HG02759 (cell line): ENCODE data around the gene CFAP68.
"Not testable (repeated sequence)": the region's sequence is repeated elsewhere in the genome, so short reads cannot be mapped to it uniquely, and the experiment has no call there.

ENCODE experiments used
- ATAC-seq: cut with Tn5 transposase; IDR thresholded peaks from one replicate; pipeline ENCODE4 v1.9.1; 2021; ENCODE audit warnings: mild to moderate bottlenecking, moderate library complexity; ENCODE audit not compliant: unreplicated experiment

The CFAP68 gene

DNA sequence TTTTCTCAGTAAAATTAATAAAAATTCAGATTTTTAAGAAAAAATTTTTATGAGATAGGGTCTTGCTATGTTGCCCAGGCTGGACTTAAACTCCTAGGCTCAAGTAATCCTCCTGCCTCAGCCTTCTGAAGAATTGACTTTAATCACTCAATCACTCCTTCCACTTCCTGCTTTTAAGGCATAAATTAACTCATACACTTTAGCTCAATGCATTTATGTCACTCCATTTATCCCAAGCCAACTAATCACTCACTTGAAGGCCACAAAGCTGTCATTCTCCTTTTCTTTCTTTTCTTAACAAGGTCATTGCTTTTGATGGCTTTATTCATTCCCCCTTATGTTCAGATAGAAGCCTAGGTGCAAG lies 8.8 kb upstream of the CFAP68 start:
- peak; percentile 9 for ATAC-seq

DNA sequence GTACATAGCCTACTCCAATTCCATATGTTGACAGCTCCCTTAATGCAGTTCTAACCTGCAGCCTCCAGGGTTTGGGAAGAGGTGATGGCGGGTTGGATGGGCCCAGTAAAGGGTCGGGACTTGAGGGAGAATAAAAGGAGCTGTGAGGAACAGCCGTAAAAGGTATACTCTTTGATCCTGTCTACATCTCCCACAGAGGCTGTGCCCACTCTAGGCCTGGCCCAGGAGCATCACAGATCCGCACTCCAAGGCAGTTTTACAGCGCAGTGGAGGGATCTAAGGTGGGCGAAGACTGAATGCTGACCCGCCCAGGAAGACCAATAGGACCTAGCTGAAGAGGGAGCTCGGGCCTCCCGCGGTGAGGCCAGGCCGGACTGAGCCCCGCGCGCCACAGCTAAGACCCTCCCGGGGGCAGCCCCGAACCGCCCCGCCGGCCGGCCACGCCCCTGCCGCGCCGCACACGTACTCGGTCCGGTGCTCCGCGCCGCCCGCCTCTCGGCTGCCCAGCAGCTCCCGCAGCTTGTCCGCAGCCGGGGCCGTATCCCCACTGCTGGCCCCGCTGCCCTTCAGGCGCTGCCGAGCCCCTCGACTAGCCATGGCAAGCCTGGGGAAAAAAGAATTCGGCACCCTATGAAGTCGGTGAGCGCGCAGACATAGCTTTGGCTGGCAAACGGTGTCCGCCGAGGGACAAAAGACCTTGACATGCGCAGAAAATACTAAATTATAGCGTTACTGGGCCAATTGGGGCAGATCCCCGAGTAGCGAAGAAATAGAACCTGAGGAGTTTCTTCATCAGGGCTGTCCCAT lies 8.3 kb upstream of the CFAP68 start, which contains the start of gene ALG9:
Gene ALG9, minus strand, starts transcription at position 696 of the 807 bp plus-strand sequence. Its CDS starts 99 bp downstream, at position 597.
- peak; percentile 94 for ATAC-seq

DNA sequence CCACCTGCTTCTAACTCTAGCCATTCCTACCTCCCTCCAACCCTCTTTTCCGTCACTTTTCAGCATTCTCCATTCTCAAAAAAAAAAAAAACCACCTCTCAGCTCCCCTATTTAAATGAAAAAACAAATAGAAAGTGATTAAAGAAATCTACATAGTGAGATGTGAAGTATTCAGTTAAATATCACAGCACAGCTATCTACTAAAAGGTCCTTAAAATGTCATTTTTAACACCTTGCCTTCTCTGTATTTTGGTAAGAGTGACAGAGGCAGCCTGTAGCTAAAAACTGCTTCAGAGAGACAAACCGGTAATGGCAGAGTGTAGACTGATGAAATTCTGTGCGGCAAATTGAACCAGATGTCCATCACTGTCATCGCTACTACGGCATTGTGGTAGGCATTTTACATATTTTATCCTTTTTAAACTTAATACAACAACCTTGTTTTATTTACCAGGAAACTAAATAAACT lies 7.6 kb upstream of the CFAP68 start:
- no peak for ATAC-seq

DNA sequence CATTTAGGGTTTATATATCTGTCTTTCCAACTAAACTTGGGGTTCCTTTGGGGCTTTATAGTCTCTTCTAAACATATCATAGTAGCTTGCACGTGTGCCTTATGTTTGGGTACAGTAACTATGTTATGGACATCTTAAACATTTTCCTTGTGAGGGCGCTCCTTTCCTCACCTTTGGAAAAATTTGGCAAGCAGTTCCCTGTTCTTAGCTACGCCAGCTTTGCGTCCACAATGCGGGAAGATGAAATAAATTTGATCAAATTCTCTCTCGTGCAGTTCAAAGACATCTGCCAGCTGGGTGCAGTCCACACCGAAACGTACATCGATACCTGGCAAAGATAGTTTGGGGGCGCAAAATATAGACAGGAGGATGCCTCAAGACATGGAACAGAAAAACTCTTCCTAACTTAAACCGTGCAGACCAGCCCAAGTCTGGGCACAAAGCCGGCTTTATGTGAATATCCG lies 924 bp upstream of the CFAP68 start:
- peak; percentile 16 for ATAC-seq

DNA sequence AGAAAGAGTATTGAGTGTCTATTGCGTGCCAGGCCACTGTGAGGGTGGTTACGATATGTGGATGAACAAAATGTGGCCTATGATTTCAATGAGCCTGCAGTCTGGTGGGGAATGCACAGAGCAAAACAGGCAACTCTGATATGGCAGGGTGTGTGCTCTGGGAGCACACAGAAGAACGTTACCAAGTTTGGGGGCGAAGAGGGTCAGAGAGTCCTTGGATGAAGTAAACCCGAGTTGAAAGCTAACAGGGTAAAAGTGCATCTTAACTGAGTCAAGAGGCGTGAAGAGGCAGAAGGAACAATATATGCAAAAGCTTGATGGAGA lies 258 bp downstream of the CFAP68 start:
- peak; percentile 0 for ATAC-seq

DNA sequence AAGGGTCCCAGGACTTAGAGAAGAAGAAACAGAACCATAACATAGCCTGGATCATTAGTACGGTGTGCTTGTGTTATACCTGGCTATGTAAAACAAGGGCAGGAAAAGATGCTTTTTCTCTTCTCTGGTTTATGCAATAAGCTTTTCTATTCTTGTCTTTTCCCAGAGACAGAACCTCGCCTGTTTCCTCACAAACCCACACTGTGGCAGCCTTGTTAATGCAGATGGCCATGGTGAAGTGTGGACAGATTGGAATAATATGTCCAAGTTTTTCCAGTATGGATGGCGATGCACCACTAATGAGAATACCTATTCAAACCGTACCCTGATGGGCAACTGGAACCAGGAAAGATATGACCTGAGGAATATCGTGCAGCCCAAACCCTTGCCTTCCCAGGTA lies 2.9 kb downstream of the CFAP68 start:
- no peak for ATAC-seq

DNA sequence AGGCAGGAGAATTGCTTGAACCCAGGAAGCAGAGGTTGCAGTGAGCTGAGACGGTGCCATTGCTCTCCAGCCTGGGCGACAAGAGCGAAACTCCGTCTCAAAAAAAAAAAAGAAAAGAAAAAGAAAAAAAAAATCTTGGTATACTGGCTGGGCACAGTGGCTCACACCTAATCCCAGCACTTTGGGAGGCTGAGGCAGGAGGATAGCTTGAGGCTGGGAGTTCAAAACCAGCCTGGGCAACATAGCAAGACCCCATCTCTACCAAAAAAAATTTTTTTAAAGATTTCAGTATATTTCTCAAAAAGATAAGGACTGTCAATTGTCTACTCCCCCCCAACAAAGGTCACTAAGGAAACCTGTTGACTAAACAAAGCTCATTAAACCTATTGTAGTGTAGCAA lies 5.7 kb downstream of the CFAP68 start:
- ATAC-seq, result not testable (repeated sequence)

DNA sequence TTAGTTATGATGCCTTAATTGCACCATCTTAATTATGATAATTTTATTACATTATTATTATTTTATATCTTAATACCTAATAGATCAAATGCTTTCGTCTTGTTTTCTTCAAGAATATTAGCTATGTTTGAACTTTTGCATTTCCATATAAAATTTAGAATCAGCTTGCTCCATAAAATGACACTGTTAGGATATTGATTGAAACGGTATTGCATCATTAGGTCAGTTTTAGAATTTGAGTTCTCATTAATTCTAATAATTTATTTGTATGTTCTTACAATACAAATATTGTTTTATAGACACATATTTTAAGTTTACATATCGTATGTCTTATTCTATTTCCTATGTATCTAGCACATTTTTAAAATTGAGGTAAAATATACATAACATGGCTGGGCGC lies 6.7 kb downstream of the CFAP68 start:
- no peak for ATAC-seq

DNA sequence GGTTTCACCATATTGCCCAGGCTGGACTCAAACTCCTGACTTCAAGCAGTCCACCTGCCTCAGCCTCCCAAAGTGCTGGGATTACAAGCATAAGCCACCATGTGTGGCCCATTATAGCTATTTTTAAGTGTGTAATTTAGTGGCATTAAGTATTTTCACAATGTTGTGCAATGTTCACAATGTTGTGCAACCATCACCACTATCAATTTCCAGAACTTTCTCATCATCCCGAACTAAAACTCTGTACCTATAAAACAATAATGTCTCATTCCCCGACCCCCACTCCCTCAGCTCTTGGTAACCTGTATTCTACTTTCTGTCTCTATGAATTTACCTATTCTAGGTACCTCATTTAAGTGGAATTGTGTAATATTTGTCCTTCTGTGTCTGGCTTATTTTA lies 7.5 kb downstream of the CFAP68 start:
- ATAC-seq, result no peak

DNA sequence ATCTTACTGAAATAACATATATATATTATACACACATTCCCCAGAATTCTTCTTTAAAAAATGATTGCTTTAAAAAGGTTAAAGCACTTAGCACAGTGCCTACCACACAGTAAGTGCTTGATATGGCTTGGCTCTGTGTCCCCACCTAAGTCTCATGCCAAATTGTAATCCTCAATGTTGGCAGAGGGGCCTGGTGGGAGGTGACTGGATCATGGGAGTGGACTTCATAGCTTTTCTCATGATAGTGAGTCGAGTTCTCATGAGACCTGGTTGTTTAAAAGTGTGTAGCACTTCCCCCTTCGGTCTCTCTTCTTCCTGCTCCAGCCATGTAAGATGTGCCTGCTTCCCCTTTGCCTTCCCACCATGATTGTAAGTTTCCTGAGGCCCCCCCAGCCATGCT lies 26.1 kb downstream of the CFAP68 start:
- no peak for ATAC-seq

DNA sequence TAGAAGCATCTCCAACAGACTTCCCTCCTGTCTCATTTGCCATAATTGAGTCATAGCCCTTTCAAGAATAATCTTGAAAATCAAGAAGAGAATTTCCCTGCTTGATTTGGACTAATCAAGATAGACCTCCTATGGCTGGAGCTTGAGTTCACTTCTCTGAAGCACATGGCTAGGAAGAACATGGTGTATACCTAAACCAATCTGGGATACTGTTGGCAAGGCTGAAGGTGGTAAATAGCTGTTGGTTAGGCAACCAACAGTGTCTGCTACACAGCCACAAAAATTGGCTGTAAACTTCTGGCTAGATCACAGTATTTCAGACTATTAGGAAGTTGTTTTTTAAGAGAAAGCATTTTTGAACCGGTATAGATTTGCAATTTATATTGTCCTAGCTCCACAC lies 27.3 kb downstream of the CFAP68 start:
- no peak for ATAC-seq

DNA sequence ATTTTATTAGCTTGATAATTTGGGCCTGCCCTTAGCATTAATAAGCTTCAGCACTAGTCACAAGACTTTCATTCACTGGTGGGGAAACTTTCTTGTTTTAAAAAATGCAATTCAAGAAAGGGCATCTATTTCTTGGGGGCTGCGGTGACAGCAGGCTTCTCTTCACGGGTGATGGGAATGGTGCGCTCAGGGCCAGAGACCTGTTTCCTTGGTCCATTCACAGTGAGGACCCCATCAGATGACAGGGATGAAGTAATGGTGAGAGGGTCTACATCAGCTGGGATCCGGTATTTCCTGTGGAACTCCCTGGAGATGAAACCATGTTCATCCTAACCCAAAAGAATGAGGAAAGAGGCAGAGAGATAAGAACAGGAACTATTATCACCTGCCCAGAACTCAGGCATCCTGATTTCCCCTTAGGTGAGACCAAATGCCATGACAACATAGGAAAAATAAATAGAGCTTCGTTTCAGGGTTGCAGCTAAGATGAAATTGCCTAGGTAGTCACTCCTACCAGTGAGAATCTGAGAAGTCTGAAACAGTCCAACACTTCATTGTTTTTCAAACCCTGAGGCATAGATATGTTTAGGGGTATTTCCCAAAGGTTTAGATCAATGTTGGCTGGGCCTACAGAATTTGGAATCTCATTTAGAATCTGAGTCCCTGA lies 29.4 kb downstream of the CFAP68 start:
- ATAC-seq, result no peak

DNA sequence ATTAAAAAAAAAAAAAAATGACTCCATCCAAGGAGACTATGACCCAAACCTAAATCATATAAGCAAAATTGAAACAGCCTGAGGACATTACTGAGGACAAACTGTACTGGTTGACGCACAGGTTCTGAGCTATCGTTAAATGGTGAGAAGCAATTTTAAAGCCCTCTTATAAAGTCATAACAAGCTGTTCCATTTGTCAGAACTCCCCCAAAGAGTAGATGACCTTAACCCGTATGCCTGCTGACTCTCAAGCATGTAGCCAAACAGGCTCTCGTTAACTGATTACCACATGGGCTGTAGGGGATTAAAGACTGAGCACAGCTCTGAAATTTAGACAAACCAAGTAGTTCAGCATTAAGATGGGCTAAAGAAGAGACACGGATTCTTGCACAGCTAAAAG lies 30.0 kb downstream of the CFAP68 start:
- no peak for ATAC-seq

DNA sequence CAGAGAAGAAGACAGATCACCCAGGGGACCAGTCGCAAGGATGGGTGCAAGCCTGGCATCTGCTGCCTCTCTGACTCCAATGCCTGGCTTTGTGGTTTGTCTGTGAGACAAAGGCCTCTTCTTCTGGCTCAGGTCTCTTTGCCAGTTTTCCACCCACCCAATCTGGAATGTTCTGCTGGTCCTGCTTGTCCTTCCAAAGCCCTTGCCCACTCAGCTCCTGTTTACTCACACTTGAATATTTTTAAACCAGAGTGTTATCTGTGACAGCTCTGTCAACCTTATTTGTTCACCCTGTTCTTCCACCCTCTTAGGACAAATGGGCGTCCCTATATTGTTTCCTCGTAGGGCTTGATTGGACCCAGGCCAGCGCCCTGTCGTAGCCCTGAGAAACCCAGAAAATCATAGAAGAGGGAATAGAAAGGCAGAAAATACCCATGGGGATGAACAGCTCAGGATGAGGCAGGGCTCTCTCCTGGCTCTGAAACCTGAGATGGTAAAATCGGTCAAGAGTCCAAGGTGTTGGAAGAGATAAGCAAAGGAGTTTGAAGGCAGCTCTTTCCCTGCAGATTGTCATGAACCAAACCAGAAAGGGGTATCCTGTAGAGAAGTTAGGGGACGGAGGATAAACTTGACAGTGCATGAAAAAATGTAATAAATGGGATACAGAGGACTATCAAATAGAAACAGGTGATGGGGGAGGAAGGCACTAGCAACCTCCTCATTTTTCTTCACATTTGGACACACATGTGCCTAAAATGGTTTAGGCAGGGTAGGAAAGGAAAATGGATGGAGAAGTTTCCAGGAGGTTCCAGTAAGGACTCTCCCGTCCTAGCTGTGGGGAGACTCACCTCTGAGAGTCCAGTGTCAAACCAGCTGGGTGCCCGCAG lies 31.6 kb downstream of the CFAP68 start:
- no peak for ATAC-seq

DNA sequence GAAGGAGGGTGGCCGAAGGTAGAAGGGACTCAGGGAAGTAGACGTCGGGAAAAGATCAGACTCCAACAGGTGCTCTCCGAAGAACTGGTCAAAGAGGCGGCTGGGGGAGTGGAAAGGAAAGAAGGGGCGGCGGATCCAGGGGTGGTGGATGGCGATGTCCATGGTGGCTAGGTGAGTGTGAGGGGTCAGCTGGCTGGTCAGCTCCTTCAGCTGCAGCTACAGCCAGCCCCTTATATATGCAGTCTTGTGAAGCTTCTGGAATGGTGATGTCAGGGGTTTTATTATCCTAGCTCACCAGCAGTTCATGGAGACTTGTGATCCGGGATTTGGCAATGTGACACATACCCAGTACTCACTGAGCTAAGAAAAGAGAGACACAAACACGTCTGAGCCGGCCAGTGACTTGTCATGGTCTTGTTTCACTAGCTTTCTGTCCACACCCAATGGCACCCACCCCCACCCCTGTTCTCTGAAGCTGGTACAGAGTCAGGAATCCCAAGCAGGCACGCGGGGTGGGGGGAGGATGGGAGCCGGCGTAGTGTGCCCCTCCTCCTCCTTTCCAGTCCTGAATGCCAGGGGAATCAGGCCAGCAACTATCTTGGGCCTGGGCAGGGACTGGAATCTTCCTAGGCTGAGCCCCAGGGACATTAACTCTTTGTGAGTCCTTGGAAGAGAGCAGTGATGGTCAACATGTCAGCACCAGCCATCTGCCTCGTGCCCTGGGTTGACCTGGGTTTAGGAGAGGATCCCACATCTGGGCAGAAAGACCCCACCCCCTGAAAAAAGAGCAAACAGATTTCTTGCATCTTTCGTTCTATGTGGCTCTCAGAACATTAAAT lies 32.4 kb downstream of the CFAP68 start, which contains the start of gene CRYAB:
Gene CRYAB, minus strand, starts transcription at position 208 of the 839 bp plus-strand sequence. Its CDS starts 46 bp downstream, at position 162.
- no peak for ATAC-seq

DNA sequence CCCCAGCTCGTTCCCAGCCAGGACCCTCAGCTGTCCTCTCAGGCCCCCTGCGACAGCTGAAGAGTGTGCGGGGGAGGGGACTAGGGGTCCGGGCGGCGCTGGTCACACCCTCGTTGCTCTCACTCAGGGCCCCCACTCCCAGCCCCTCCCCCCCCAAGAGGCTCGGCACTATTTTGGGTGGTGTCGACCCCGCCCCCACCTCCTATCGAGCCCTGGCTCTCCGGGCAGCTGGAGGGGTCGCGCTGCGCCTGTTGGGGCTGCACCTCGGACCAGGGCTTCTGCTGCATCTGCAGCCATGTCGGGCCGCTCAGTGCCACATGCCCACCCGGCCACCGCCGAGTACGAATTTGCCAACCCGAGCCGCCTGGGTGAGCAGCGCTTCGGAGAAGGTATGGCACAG lies 33.2 kb downstream of the CFAP68 start, which contains the start of gene HSPB2:
Gene HSPB2, plus strand, starts transcription at position 200 of the 400 bp plus-strand sequence. Its CDS starts 96 bp downstream, at position 296.
- ATAC-seq, result no peak

DNA sequence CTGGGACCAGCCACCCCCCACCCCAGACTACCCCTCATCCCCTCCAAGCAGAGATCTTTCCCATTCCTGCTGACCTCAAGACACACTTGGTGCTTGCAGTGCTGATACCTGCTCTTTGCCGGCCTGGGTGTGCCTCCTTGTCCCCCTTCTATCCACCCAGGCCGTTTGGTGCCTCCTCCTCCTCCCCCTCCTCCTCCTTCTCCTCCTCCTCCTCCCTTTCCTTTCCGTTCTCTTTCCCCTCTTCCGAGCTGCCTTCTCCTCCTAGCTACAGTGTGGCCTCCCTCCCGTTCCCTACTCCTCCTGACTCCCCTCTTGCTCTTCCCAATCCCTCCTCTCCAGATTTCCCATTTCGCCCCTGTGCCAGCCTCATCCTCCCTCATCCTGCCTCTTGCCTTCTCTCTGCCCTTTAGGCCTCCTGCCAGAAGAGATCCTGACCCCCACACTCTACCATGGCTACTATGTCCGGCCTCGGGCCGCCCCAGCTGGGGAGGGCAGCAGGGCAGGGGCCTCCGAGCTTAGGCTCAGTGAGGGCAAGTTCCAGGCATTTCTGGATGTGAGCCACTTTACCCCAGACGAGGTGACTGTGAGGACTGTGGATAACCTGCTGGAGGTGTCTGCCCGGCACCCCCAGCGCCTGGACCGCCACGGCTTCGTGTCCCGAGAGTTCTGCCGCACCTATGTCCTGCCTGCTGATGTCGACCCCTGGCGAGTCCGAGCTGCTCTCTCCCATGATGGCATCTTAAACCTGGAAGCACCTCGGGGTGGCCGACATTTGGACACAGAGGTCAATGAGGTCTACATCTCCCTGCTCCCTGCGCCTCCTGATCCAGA lies 33.9 kb downstream of the CFAP68 start:
- no peak for ATAC-seq

DNA sequence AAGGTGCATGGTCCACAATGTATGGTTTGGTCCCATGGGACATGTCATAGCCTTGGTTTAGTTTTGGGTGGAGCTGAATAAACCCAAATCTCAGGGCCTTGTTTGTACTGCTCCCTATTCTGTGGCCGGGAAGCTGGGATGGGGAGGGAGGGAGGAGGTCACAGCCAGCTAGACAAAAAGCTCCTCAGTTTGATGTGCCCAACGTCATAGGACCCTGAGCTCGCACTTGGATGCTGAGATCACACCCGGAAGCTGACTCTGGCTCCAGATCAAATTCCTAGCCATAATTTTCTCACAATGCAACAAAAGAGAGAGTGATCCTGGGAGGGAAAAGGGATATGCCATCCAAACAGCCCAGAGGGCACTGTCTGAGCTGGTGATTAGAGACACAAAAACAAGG lies 34.7 kb downstream of the CFAP68 start:
- no peak for ATAC-seq

DNA sequence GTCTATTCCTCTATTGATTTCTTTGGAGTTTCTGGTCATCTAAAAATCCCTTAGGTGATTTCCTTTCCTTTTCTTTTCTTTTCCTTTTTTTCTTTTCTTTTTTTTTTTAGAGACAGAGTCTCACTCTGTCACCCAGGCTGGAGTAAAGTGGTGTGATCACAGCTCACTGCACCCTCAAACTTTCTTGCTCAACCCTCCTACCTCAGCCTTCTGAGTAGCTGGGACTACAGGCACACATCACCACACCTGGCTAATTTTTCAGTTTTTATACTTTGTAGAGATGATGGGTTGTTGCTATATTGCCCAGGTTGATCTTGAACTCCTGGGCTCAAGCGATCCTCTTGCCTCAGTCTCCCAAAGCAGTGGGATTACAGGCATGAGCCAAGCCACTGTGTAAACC lies 37.4 kb downstream of the CFAP68 start:
- no peak for ATAC-seq
